Naive B cell (primary cell): ENCODE data around the gene GBE1. TPM values are rescaled to one million over a fixed set of nuclear protein-coding genes. Genes with fewer than 3 reads are reported as not detected.

Experiments used
- ATAC-seq, 2 donors: fragments of 150-1000 bp; cut with Tn5 transposase; 2 replicates each; pipeline ENCODE4 v1.10.0; 2021; ENCODE audit warnings: low read depth in 2 of 2, mild to moderate bottlenecking in 2 of 2, moderate library complexity in 2 of 2
- DNase-seq: peaks from one replicate; pipeline ENCODE4 v3.0.0; 2022
- H3K27ac Mint-ChIP-seq, 6 donors: one replicate each; pipeline ENCODE4 v1.8.0; 2020 to 2022; ENCODE audit warnings: mild to moderate bottlenecking in 6 of 6, mixed read lengths in 6 of 6, moderate library complexity in 5 of 6, inconsistent platforms in 2 of 6
- H3K27me3 Mint-ChIP-seq, 3 donors: one replicate each; pipeline ENCODE4 v1.8.0; 2021 to 2022; ENCODE audit warnings: mixed read lengths in 3 of 3, mild to moderate bottlenecking in 1 of 3
- H3K36me3 Mint-ChIP-seq, 2 donors: one replicate each; pipeline ENCODE4 v1.8.0; 2020 to 2022; ENCODE audit warnings: mixed read lengths in 2 of 2, inconsistent platforms in 1 of 2, mild to moderate bottlenecking in 1 of 2
- H3K4me1 Mint-ChIP-seq, 3 donors: one replicate each; pipeline ENCODE4 v1.8.0; 2020 to 2022; ENCODE audit warnings: mixed read lengths in 3 of 3, inconsistent platforms in 1 of 3, mild to moderate bottlenecking in 1 of 3, moderate library complexity in 1 of 3
- H3K4me3 Mint-ChIP-seq, 8 donors: one replicate each; pipeline ENCODE4 v1.8.0; 2020 to 2022; ENCODE audit warnings: mild to moderate bottlenecking in 8 of 8, mixed read lengths in 8 of 8, moderate library complexity in 8 of 8, inconsistent platforms in 2 of 8
- H3K9me3 Mint-ChIP-seq, 7 donors: one replicate each; pipeline ENCODE4 v1.8.0; 2020 to 2022; ENCODE audit warnings: mixed read lengths in 7 of 7, mild to moderate bottlenecking in 5 of 7, inconsistent platforms in 2 of 7, moderate library complexity in 1 of 7
- polyA plus RNA-seq, 6 donors: library from polyadenylated mRNA; unstranded; fragments of 300-500 nt; fragmentation: Illumina TruSeq; gene quantifications; one replicate each; pipeline ENCODE4 v1.2.3, GENCODE V29; 2021; ENCODE audit warnings: low read depth in 6 of 6

The GBE1 gene
- polyA plus RNA-seq, 6 donors from 2014 or later = 13.2 to 20.9 (median 18.1) TPM

GRCh38 chr3:81744366-81744765 is 17.1 kb downstream of the GBE1 start:
- ATAC-seq (no peak), DNase-seq (no peak)
- Mint-ChIP-seq H3K4me1 (peaks cover 0 to 12% (median 4%) of the 10 kb centered on the region in 3 donors), H3K27ac (no peak overlapping the region), H3K4me3 (no peak overlapping the region), H3K27me3 (no peaks in the 10 kb centered on the region), H3K9me3 (no peaks in the 10 kb centered on the region), H3K36me3 (no peaks in the 10 kb centered on the region)

- Mint-ChIP-seq H3K9me3 (no peaks in the 10 kb centered on the region), H3K27me3 (no peaks in the 10 kb centered on the region), H3K27ac (peak overlapping the region in 1 of 6 donors; percentile 45), H3K4me1 (peaks cover 0 to 12% (median 4%) of the 10 kb centered on the region in 3 donors), H3K36me3 (peaks cover 0 to 6% of the 10 kb centered on the region in 2 donors), H3K4me3 (no peak overlapping the region)
- no peak for DNase-seq
- no peak for ATAC-seq
Measured at GRCh38 chr3:81743096-81744025, 18.1 kb downstream of the GBE1 start.

- no peak for ATAC-seq
- no peak overlapping the region for H3K4me3 Mint-ChIP-seq
- no peak for DNase-seq
Measured at GRCh38 chr3:81742581-81742980, 18.9 kb downstream of the GBE1 start.

GRCh38 chr3:81741216-81741615 is 20.2 kb downstream of the GBE1 start:
- H3K27me3 Mint-ChIP-seq = no peaks in the 10 kb centered on the region

More at GRCh38 chr3:81742581-81742980, 18.9 kb downstream of the GBE1 start:
- peaks cover 0 to 6% of the 10 kb centered on the region in 2 donors for H3K36me3 Mint-ChIP-seq
- peaks cover 0 to 12% (median 4%) of the 10 kb centered on the region in 3 donors for H3K4me1 Mint-ChIP-seq
- no peaks in the 10 kb centered on the region for H3K9me3 Mint-ChIP-seq
- H3K27ac Mint-ChIP-seq = no peak overlapping the region
- H3K27me3 Mint-ChIP-seq = no peaks in the 10 kb centered on the region

GRCh38 chr3:81740731-81741130 is 20.7 kb downstream of the GBE1 start:
- DNase-seq (no peak), ATAC-seq (no peak)
- Mint-ChIP-seq H3K4me3 (no peak overlapping the region), H3K36me3 (peaks cover 0 to 6% of the 10 kb centered on the region in 2 donors), H3K4me1 (peaks cover 0 to 18% (median 4%) of the 10 kb centered on the region in 3 donors), H3K27ac (no peak overlapping the region), H3K9me3 (no peaks in the 10 kb centered on the region), H3K27me3 (no peaks in the 10 kb centered on the region)

More at GRCh38 chr3:81741216-81741615, 20.2 kb downstream of the GBE1 start:
- no peak overlapping the region for H3K4me3 Mint-ChIP-seq
- no peaks in the 10 kb centered on the region for H3K9me3 Mint-ChIP-seq
- H3K27ac Mint-ChIP-seq = no peak overlapping the region
- peaks cover 0 to 6% of the 10 kb centered on the region in 2 donors for H3K36me3 Mint-ChIP-seq
- DNase-seq = no peak
- ATAC-seq = no peak
- peaks cover 0 to 18% (median 4%) of the 10 kb centered on the region in 3 donors for H3K4me1 Mint-ChIP-seq

GRCh38 chr3:81735334-81735733 is 26.1 kb downstream of the GBE1 start:
- Mint-ChIP-seq H3K27ac (peak overlapping the region in 1 of 6 donors; percentile 36), H3K4me1 (peaks cover 12 to 21% (median 13%) of the 10 kb centered on the region in 3 donors), H3K4me3 (no peak overlapping the region), H3K36me3 (peaks cover 0 to 10% of the 10 kb centered on the region in 2 donors), H3K27me3 (no peaks in the 10 kb centered on the region), H3K9me3 (peaks cover 0 to 4% (median 0%) of the 10 kb centered on the region in 7 donors)
- DNase-seq (no peak), ATAC-seq (no peak)

GRCh38 chr3:81734742-81735141 is 26.7 kb downstream of the GBE1 start:
- DNase-seq = no peak
- Mint-ChIP-seq H3K36me3 (peaks cover 0 to 10% of the 10 kb centered on the region in 2 donors), H3K4me3 (no peak overlapping the region), H3K9me3 (peaks cover 0 to 4% (median 0%) of the 10 kb centered on the region in 7 donors), H3K27me3 (no peaks in the 10 kb centered on the region), H3K4me1 (peaks cover 12 to 21% (median 13%) of the 10 kb centered on the region in 3 donors), H3K27ac (peak overlapping the region in 2 of 6 donors; percentile 36 to 78)
- ATAC-seq = no peak

- ATAC-seq (no peak), DNase-seq (no peak)
- Mint-ChIP-seq H3K9me3 (peaks cover 0 to 4% (median 0%) of the 10 kb centered on the region in 7 donors), H3K36me3 (peaks cover 0 to 5% of the 10 kb centered on the region in 2 donors), H3K27ac (peak overlapping the region in 1 of 6 donors; percentile 52), H3K4me3 (no peak overlapping the region), H3K27me3 (no peaks in the 10 kb centered on the region), H3K4me1 (peaks cover 12 to 21% (median 13%) of the 10 kb centered on the region in 3 donors)
Measured at GRCh38 chr3:81732642-81733041, 28.8 kb downstream of the GBE1 start.

- no peak overlapping the region for H3K4me3 Mint-ChIP-seq
Measured at GRCh38 chr3:81728766-81729544, 32.5 kb downstream of the GBE1 start.

GRCh38 chr3:81726735-81727134 is 34.7 kb downstream of the GBE1 start:
- Mint-ChIP-seq H3K9me3 (peaks cover 0 to 4% (median 0%) of the 10 kb centered on the region in 7 donors), H3K4me3 (no peak overlapping the region), H3K27me3 (no peaks in the 10 kb centered on the region), H3K27ac (peak overlapping the region in 1 of 6 donors; percentile 2), H3K36me3 (peaks cover 0 to 4% of the 10 kb centered on the region in 2 donors), H3K4me1 (peaks cover 16 to 31% (median 17%) of the 10 kb centered on the region in 3 donors)
- ATAC-seq (no peak), DNase-seq (no peak)

More at GRCh38 chr3:81728766-81729544, 32.5 kb downstream of the GBE1 start:
- no peaks in the 10 kb centered on the region for H3K27me3 Mint-ChIP-seq
- DNase-seq (no peak), ATAC-seq (no peak)
- H3K9me3 Mint-ChIP-seq = peaks cover 0 to 4% (median 0%) of the 10 kb centered on the region in 7 donors
- no peak overlapping the region for H3K27ac Mint-ChIP-seq
- peaks cover 0 to 5% of the 10 kb centered on the region in 2 donors for H3K36me3 Mint-ChIP-seq
- peaks cover 18 to 34% (median 18%) of the 10 kb centered on the region in 3 donors for H3K4me1 Mint-ChIP-seq

GRCh38 chr3:81726132-81726531 is 35.3 kb downstream of the GBE1 start:
- Mint-ChIP-seq H3K4me1 (peaks cover 12 to 26% (median 13%) of the 10 kb centered on the region in 3 donors), H3K9me3 (no peaks in the 10 kb centered on the region), H3K27me3 (no peaks in the 10 kb centered on the region), H3K36me3 (no peaks in the 10 kb centered on the region), H3K4me3 (peak overlapping the region in 1 of 8 donors; percentile 18), H3K27ac (peak overlapping the region in 2 of 6 donors; percentile 1 to 29)
- DNase-seq (no peak), ATAC-seq (no peak)

GRCh38 chr3:81723732-81724313 is 37.6 kb downstream of the GBE1 start:
- Mint-ChIP-seq H3K4me3 (no peak overlapping the region), H3K27ac (peak overlapping the region in 1 of 6 donors; percentile 7), H3K36me3 (no peaks in the 10 kb centered on the region), H3K9me3 (no peaks in the 10 kb centered on the region), H3K27me3 (no peaks in the 10 kb centered on the region), H3K4me1 (peaks cover 12 to 26% (median 13%) of the 10 kb centered on the region in 3 donors)
- ATAC-seq = no peak
- no peak for DNase-seq

- H3K4me3 Mint-ChIP-seq = no peak overlapping the region
- H3K4me1 Mint-ChIP-seq = peaks cover 0 to under 1% (median under 1%) of the 10 kb centered on the region in 3 donors
- no peaks in the 10 kb centered on the region for H3K36me3 Mint-ChIP-seq
- H3K27ac Mint-ChIP-seq = no peak overlapping the region
- no peaks in the 10 kb centered on the region for H3K9me3 Mint-ChIP-seq
- no peaks in the 10 kb centered on the region for H3K27me3 Mint-ChIP-seq
- DNase-seq = no peak
- no peak for ATAC-seq
Measured at GRCh38 chr3:81718311-81718710, 43.1 kb downstream of the GBE1 start.
